BLaER1 treated with 17β-estradiol and CSF1 and Interleukin-3, amounts not matched to agents 10 nM and 100 nM (cell line): Measurements from ENCODE around the gene ASPDH.

Experiments
- H3K27ac ChIP-seq, 11 experiments: shearing (Covaris generic); formaldehyde crosslinking; 2 replicates each; pipeline ENCODE4 v1.8.1; 2022
- H3K27me3 ChIP-seq, 11 experiments: shearing (Covaris generic); formaldehyde crosslinking; 2 replicates each; pipeline ENCODE4 v1.8.1; 2022
- H3K36me3 ChIP-seq, 11 experiments: shearing (Covaris generic); formaldehyde crosslinking; 2 replicates each; pipeline ENCODE4 v1.8.1; 2022
- H3K4me1 ChIP-seq, 10 experiments: shearing (Covaris generic); formaldehyde crosslinking; 2 replicates each; pipeline ENCODE4 v1.8.1; 2022
- H3K4me2 ChIP-seq, 11 experiments: shearing (Covaris generic); formaldehyde crosslinking; 2 replicates each; pipeline ENCODE4 v1.8.1; 2022
- H3K4me3 ChIP-seq, 10 experiments: shearing (Covaris generic); formaldehyde crosslinking; 2 replicates each; pipeline ENCODE4 v1.8.1; 2022
- H3K9ac ChIP-seq, 11 experiments: shearing (Covaris generic); formaldehyde crosslinking; 2 replicates each; pipeline ENCODE4 v1.8.1; 2022
- H3K9me3 ChIP-seq, 11 experiments: shearing (Covaris generic); formaldehyde crosslinking; replicated peaks in 1 of 11; 2 replicates each; pipeline ENCODE4 v1.8.1; 2022
- H4K20me1 ChIP-seq, 11 experiments: shearing (Covaris generic); formaldehyde crosslinking; 2 replicates each; pipeline ENCODE4 v1.8.1; 2022
- Cebpa-rat ChIP-seq, 11 experiments: shearing (Covaris generic); IDR thresholded peaks; 2 replicates each; pipeline ENCODE4 v1.8.1; 2022

Gene ASPDH

DNA sequence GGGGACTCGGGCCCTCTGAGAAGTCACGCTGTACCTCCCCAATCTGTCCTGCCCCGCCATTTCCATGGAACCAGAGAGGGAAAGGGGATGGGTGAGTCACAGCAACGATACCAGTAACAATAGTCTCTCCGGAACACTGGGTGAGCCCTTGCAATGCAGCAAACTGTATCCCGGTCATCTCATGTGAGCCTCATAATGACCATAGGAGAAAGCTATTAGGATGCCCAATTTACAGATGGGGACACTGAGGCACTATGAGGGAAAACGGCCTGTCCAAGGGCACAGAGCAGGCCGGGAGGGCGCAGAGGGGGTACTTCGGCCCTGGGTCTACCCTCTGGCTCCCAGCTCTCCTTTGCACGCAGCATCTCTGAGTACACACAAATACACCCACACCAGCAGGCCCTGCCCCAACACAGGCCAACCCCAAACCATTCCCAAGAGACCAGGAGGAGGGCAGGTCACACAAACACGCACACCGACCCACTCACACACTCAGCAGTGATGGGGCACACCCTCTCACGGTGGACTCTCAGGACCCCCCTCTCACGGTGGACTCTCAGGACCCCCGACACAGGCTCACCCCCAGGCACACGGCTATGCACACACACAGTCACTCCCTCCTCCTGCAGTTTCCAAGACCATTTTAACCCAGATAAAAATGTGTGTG, 36.3 kb upstream of the ASPDH start:
- Histone ChIP-seq H3K36me3 (no peaks in the 10 kb centered on the region), H3K4me3 (no peak overlapping the region), H3K9me3 (no peaks in the 10 kb centered on the region), H3K9ac (no peak overlapping the region), H3K4me1 (peaks cover 19 to 68% (median 51%) of the 10 kb centered on the region in 10 experiments), H3K27ac (no peak overlapping the region), H4K20me1 (no peaks in the 10 kb centered on the region; a peak in 1 of 22 replicates), H3K27me3 (peaks cover 23 to 53% (median 43%) of the 10 kb centered on the region in 11 experiments; a peak in 21 of 22 replicates), H3K4me2 (peak overlapping the region in 3 of 11 experiments; percentile 5 to 24 (median 12); a peak in 5 of 22 replicates)
- no peak for TF ChIP-seq Cebpa-rat (IDR thresholded peaks at IDR 0.05)

GRCh38 chr19:50549059-50549926, 35.6 kb upstream of the ASPDH start:
- Histone ChIP-seq H3K27ac (no peak overlapping the region), H4K20me1 (no peaks in the 10 kb centered on the region; a peak in 1 of 22 replicates), H3K9me3 (no peaks in the 10 kb centered on the region), H3K9ac (no peak overlapping the region), H3K4me3 (no peak overlapping the region), H3K27me3 (peaks cover 23 to 53% (median 40%) of the 10 kb centered on the region in 11 experiments; a peak in 21 of 22 replicates), H3K4me1 (peaks cover 19 to 74% (median 55%) of the 10 kb centered on the region in 10 experiments), H3K4me2 (peak overlapping the region in 7 of 11 experiments; percentile 83 to 93 (median 88); a peak in 11 of 22 replicates), H3K36me3 (no peaks in the 10 kb centered on the region)
- no peak for TF ChIP-seq Cebpa-rat (IDR thresholded peaks at IDR 0.05)

- H3K27me3 ChIP-seq, result peaks cover 23 to 53% (median 40%) of the 10 kb centered on the region in 11 experiments; a peak in 21 of 22 replicates
- TF ChIP-seq Cebpa-rat (IDR thresholded peaks at IDR 0.05), result no peak
- no peaks in the 10 kb centered on the region; a peak in 1 of 22 replicates for H4K20me1 ChIP-seq
- no peak overlapping the region for H3K27ac ChIP-seq
- H3K4me3 ChIP-seq, result no peak overlapping the region
- peaks cover 19 to 78% (median 59%) of the 10 kb centered on the region in 10 experiments for H3K4me1 ChIP-seq
- no peaks in the 10 kb centered on the region for H3K36me3 ChIP-seq
- H3K9ac ChIP-seq, result peak overlapping the region in 5 of 11 experiments; percentile 9 to 70 (median 46); a peak in 5 of 22 replicates
- peak overlapping the region; percentile 28 to 93 (median 84); a peak in 20 of 22 replicates for H3K4me2 ChIP-seq
- no peaks in the 10 kb centered on the region for H3K9me3 ChIP-seq
Observed at GRCh38 chr19:50548191-50549058, 34.7 kb upstream of the ASPDH start.

GRCh38 chr19:50547385-50548190, 33.9 kb upstream of the ASPDH start:
- H3K27ac ChIP-seq, result peak overlapping the region in 4 of 11 experiments; percentile 3 to 35 (median 31); a peak in 4 of 22 replicates
- no peak for TF ChIP-seq Cebpa-rat (IDR thresholded peaks at IDR 0.05)

DNA sequence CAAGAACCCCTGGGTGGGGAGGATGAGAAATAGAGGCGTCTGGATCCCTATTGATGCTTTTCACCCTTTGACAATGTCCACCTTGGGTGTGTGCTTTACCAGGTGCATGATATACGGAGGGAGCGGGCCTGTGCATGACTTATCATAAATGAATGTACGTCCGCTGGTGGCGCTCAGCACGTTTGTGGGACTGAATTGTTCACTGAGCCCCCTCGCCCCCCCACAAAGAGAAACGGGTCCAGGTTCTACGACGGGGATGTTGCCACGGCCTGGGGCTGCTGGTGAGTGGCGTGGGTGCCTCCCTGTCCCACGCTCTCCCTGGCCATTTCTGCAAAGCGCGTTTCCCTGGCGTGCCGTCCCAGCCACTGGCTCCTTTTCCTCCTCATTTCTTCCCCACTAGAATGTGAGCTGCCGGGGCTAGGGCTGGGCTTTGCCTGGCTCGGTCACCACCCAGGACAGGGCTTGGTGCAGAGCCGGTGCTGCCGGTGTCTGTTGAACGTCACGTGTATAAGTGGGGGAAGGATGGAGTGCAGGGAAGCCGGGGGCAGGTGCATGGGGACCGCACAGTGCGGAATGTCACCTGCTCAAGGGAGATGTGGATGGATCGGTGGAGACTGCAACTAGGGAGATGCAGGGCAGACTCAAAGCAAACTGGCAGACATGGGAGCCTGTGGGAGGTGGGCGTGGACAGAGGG, 33.0 kb upstream of the ASPDH start:
- H3K9ac ChIP-seq, result peak overlapping the region in 6 of 11 experiments; percentile 12 to 70 (median 46); a peak in 8 of 22 replicates
- peak overlapping the region in 10 of 11 experiments; percentile 42 to 93 (median 85); a peak in 19 of 22 replicates for H3K4me2 ChIP-seq
- H3K4me1 ChIP-seq, result peaks cover 15 to 88% (median 72%) of the 10 kb centered on the region in 10 experiments
- no peak for TF ChIP-seq Cebpa-rat (IDR thresholded peaks at IDR 0.05)
- H3K27ac ChIP-seq, result peak overlapping the region in 4 of 11 experiments; percentile 3 to 35 (median 31); a peak in 4 of 22 replicates
- H3K4me3 ChIP-seq, result no peak overlapping the region
- H3K27me3 ChIP-seq, result peaks cover 18 to 35% (median 25%) of the 10 kb centered on the region in 11 experiments; a peak in 21 of 22 replicates
- H3K36me3 ChIP-seq, result no peaks in the 10 kb centered on the region
- H4K20me1 ChIP-seq, result no peaks in the 10 kb centered on the region; a peak in 1 of 22 replicates
- no peaks in the 10 kb centered on the region for H3K9me3 ChIP-seq

More at GRCh38 chr19:50547385-50548190, 33.9 kb upstream of the ASPDH start:
- peaks cover 21 to 86% (median 67%) of the 10 kb centered on the region in 10 experiments for H3K4me1 ChIP-seq
- H3K9me3 ChIP-seq, result no peaks in the 10 kb centered on the region
- peak overlapping the region; percentile 28 to 93 (median 84) for H3K4me2 ChIP-seq
- H3K36me3 ChIP-seq, result no peaks in the 10 kb centered on the region
- H4K20me1 ChIP-seq, result no peaks in the 10 kb centered on the region; a peak in 1 of 22 replicates
- H3K27me3 ChIP-seq, result peaks cover 23 to 44% (median 34%) of the 10 kb centered on the region in 11 experiments; a peak in 21 of 22 replicates
- peak overlapping the region in 9 of 11 experiments; percentile 8 to 70 (median 25); a peak in 11 of 22 replicates for H3K9ac ChIP-seq
- H3K4me3 ChIP-seq, result 0 out of 20 replicates have a peak overlapping the region, but pooled peaks of 1 of the 10 experiments have one; percentile 14

- no peaks in the 10 kb centered on the region for H3K9me3 ChIP-seq
- peak overlapping the region in 2 of 11 experiments; percentile 2 to 17; a peak in 1 of 22 replicates for H3K27ac ChIP-seq
- peaks cover 9 to 63% (median 60%) of the 10 kb centered on the region in 10 experiments for H3K4me1 ChIP-seq
- 0 out of 22 replicates have a peak, but pooled peaks cover 0 to 6% (median 0%) of the 10 kb centered on the region in 11 experiments for H3K27me3 ChIP-seq
- H3K36me3 ChIP-seq, result no peaks in the 10 kb centered on the region
- TF ChIP-seq Cebpa-rat (IDR thresholded peaks at IDR 0.05), result no peak
- no peak overlapping the region for H3K4me3 ChIP-seq
- no peaks in the 10 kb centered on the region for H4K20me1 ChIP-seq
- H3K9ac ChIP-seq, result peak overlapping the region in 2 of 11 experiments; percentile 14 to 29; a peak in 3 of 22 replicates
- peak overlapping the region in 9 of 11 experiments; percentile 13 to 88 (median 72); a peak in 15 of 22 replicates for H3K4me2 ChIP-seq
Observed at GRCh38 chr19:50542943-50543342, 29.2 kb upstream of the ASPDH start.

DNA sequence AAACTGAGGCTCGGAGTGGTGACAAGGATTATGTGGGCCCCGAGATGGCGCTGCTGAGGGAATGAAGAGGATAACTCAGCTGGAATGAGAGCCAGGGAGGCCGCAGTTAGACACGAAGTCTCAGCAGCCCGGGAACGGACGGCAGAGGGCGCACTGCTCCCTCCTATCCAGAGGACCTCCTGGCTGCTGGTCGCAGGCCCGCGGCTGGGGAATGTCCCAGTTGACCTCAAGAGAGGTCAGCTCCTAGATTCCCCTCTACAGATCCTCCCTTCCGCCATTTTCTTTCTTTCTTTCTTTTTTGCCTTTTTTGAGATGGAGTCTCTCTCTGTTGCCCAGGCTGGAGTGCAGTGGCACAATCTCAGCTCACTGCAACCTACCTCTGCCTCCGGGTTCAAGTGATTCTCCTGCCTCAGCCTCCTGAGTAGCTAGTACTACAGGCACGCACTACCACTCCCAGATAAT, 24.1 kb upstream of the ASPDH start:
- Histone ChIP-seq H3K27me3 (0 out of 22 replicates have a peak, but pooled peaks cover 0 to 6% (median 0%) of the 10 kb centered on the region in 11 experiments), H4K20me1 (no peaks in the 10 kb centered on the region), H3K4me1 (peaks cover 0 to 32% (median 25%) of the 10 kb centered on the region in 10 experiments; a peak in 17 of 20 replicates), H3K9ac (no peak overlapping the region), H3K9me3 (peaks cover 11 to 17% (median 15%) of the 10 kb centered on the region in 11 experiments), H3K4me3 (no peak overlapping the region), H3K27ac (no peak overlapping the region), H3K4me2 (no peak overlapping the region), H3K36me3 (peaks cover 0 to 6% (median 0%) of the 10 kb centered on the region in 11 experiments; a peak in 1 of 22 replicates)
- no peak for TF ChIP-seq Cebpa-rat (IDR thresholded peaks at IDR 0.05)
